Hippocampal formation (tissue), 2 donors: Measurements from ENCODE around the gene EMP2.
"Not testable (repeated sequence)": the region's sequence is repeated elsewhere in the genome, so short reads cannot be mapped to it uniquely, and the experiment has no call there.

Experiments
- DNase-seq, 2 donors: peaks; one replicate each; lab custom pipeline; 2025; lab: John Stamatoyannopoulos, UW

Gene EMP2

GRCh38 chr16:10521681-10522274, 58.6 kb downstream of the EMP2 start:
- peak; percentile 12 to 24 for DNase-seq

DNA sequence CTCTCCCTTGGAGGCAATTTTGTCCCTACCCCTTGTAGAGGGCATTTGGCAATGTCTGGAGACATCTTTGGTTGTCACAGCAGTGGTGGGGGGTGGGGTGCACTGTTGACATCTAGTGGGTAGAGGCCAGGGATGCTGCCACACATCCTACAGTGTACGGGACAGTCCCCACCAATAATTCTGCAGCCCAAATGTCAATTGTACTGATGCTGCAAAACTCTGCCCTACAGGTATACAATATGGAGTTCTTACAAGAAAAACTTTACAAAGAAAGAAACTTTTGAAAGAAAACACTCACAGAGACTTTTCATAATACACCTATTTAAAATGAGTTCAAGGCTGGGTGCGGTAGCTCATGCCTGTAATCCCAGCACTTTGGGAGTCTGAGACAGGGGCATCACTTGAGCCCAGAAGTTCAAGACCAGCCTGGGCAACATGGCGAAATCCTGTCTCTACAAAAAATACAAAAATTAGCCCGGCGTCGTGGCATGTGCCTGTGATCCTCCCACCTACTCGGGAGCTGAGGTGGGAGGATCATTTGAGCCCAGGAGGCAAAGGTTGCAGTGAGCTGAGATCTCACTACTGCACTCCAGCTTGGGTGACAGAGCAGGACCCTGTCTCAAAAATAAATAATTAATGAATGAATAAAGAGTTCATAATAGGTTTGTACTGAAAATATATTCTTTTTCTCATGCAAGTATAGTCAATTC, 59.4 kb downstream of the EMP2 start:
- no peak for DNase-seq

GRCh38 chr16:10519929-10520868, 60.2 kb downstream of the EMP2 start:
- DNase-seq = no peak

DNA sequence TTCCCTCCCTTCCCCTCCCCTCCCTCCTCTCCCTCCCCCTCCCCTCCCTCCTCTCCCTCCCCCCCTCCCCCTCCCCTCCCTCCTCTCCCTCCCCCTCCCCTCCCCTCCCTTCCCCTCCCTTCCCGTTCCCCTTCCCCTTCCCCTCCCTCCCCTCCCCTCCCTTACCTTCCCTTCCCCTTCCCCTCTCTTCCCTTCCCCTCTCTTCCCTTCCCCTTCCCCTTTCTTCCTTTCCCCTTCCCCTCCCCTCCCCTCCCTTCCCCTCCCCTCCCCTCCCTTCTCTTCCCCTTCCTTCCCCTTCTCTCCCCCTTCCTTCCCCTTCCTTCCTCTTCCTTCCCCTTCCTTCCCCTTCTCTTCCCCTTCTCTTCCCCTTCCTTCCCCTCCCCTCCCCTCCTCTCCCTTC, 61.1 kb downstream of the EMP2 start:
- DNase-seq = no peak

GRCh38 chr16:10518479-10519041, 61.8 kb downstream of the EMP2 start:
- DNase-seq = no peak

DNA sequence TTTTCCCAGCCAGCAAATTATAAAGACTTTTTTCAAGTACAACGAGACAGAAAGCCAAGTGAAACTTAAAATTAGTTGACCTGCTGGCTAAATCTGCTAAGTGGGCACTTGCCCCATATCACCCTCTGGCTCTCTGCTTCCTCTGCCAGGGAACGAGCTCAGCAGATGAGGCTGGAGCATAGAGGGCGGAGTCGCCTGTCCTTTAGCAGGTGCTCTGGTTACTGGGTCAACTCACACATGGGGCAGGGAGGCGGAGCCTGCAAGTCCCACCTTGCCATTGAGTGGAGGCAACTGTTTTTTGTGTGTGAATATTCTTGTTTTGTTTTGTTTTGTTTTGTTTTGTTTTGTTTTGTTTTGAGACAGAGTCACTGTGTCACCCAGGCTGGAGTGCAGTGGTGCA, 62.5 kb downstream of the EMP2 start:
- DNase-seq = no peak

DNA sequence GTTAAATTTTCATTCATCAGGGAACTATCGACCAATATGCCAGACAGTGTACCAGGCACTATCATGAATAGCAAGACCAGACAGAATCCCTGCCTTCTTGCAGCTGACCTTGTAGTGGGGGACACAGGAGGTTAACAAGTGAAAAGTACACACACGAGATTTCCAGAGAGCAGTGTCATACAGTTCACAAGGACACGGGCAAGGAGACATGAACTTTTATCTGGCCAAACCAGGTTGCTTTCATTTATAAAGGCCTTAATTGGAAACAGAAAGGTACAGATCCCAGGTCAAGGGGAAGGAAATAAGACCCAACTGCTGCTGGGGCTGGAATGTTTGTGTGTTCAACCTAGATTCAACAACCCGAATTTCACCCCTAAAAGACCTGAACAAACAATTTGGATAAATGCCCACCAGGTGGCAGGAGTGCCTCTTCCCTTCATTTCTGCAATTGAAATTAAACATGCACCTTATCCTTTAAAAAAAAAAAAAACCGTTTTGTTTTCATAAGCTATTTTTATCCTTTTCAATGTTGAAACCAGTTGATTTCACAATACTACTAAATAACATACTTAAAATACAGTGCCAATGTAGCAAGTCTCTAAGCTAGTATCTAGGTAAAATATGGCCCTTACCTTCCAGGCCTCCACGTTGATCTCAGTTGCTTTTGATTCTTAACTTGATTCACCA, 65.9 kb downstream of the EMP2 start:
- DNase-seq = peak in 1 of 2 donors; percentile 7

DNA sequence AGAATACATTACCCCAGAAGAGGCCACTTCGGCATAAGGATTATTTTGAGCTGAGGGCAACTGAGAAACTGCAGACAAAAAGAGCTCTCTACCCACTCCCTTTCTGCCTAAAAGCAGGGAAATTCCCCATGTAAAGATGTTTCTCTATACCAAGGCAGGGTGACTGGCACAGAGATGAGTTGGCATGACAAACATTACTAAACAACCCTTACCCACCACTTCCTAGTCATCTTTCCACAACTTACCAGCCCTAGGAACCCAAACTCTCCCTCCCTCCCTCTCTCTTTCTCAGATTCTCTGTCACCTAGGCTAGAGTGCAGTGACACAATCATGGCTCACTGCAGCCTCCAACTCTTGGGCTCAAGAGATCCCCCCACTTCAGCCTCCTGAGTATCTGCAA, 68.6 kb downstream of the EMP2 start:
- DNase-seq = no peak

GRCh38 chr16:10510279-10510678, 70.1 kb downstream of the EMP2 start:
- DNase-seq = no peak

GRCh38 chr16:10509534-10510025, 70.8 kb downstream of the EMP2 start:
- peak; percentile 41 to 78 for DNase-seq

DNA sequence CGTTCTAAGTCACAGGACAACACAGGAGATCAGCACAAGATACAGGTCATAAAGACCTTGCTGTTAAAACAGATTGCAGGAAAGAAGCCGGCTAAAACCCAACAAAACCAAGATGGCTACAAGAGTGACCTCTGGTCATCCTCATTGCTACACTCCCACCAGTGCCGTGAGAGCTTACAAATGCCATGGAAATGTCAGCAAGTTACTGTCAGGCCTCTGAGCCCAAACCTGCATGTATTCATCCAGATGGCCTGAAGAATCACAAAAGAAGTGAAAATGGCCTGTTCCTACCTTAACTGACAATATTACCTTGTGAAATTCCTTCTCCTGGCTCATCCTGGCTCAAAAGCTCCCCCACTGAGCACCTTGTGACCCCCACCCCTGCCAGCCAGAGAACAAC, 75.1 kb downstream of the EMP2 start:
- not testable (repeated sequence) for DNase-seq

DNA sequence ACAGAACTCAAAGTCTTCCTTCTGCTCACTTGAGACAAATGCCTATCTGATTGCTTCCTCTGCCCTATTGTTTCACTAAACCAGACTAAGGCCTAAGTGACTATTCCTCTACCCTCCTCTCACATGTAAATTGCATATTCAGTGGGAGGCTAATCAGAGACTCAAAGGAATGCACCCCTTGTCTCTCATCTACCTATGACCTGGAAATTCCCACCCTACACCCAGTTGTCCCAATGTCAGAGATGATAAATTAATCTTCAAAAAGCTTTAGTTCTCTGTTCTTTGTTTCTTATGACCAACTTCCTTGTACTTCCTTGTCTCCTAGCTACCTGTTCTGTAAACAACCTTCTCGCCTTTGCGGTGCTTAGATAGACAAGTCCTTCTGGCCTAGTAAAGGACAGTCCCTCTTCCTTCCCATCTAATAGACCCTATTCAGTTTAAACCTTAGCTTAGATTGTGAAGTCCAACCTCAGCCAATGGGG, 76.0 kb downstream of the EMP2 start:
- no peak for DNase-seq

- no peak for DNase-seq
Measured at GRCh38 chr16:10502776-10503175, 77.6 kb downstream of the EMP2 start.

- no peak for DNase-seq
Measured at GRCh38 chr16:10501016-10501607, 79.3 kb downstream of the EMP2 start.

DNA sequence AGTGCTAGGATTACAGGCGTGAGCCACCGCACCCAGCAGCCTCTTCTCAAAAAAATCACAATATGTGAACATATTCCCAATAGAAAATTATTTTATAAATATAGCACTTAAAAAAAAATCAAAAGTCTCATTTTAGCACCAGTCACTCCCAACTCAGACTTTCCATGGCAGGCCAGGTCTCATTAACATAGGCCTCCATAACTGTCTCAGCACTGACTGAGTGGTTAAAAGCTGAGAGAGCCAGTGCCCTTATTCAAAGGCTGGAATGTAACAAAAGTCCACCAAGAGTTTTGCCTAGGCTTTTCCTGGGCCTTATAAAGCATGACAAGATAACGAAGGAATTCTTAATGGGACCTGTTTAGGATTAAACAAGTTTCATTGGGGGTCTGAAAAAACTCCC, 79.8 kb downstream of the EMP2 start:
- no peak for DNase-seq

GRCh38 chr16:10497132-10498101, 83.0 kb downstream of the EMP2 start:
- DNase-seq = no peak

- no peak for DNase-seq
Measured at GRCh38 chr16:10495031-10495345, 85.4 kb downstream of the EMP2 start.

- no peak for DNase-seq
Measured at GRCh38 chr16:10494343-10495030, 85.9 kb downstream of the EMP2 start.

GRCh38 chr16:10493276-10493675, 87.1 kb downstream of the EMP2 start:
- no peak for DNase-seq
